Memory B cell (primary cell): ENCODE results near the gene NEK1.
"Not testable (repeated sequence)": the region's sequence is repeated elsewhere in the genome, so short reads cannot be mapped to it uniquely, and the experiment has no call there.

Source experiments
- ATAC-seq: fragments of 150-1000 bp; cut with Tn5 transposase; 2 replicates; pipeline ENCODE4 v1.10.0; 2021; ENCODE audit warnings: low read depth, mild to moderate bottlenecking, moderate library complexity
- DNase-seq, 2 donors: peaks; one replicate each; pipeline ENCODE4 v3.0.0; 2022; ENCODE audit warnings: low spot score in 2 of 2
- H3K27ac Mint-ChIP-seq: one replicate; pipeline ENCODE4 v1.8.0; 2022; ENCODE audit warnings: mild to moderate bottlenecking, moderate library complexity, mixed read lengths
- H3K27me3 Mint-ChIP-seq: one replicate; pipeline ENCODE4 v1.8.0; 2022; ENCODE audit warnings: mixed read lengths
- H3K36me3 Mint-ChIP-seq: one replicate; pipeline ENCODE4 v1.8.0; 2022; ENCODE audit warnings: mild to moderate bottlenecking, mixed read lengths
- H3K4me1 Mint-ChIP-seq: one replicate; pipeline ENCODE4 v1.8.0; 2022; ENCODE audit warnings: mixed read lengths
- H3K4me3 Mint-ChIP-seq: one replicate; pipeline ENCODE4 v1.8.0; 2022; ENCODE audit warnings: mild to moderate bottlenecking, moderate library complexity, mixed read lengths
- H3K9me3 Mint-ChIP-seq: one replicate; pipeline ENCODE4 v1.8.0; 2022; ENCODE audit warnings: mixed read lengths

The NEK1 gene

DNA sequence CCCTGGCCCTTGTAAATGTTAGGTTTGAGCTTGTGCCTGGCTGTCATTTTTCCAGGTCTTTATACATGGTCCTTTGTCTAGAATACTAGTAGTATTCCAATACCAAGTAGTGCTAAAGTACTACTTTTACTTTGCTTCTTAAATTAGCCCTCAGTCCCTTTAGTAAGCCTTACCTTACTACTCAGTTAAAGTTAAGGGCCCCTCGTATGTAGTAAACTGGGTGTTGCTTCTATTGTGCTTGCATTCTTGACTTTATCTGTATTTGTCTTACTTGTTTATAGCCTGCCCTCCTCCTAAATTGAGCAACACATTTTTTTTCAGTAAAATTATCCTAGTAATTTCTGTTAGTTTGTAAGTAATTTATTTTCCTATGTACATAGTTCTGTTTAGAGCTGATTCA lies 33.2 kb upstream of the NEK1 start:
- Mint-ChIP-seq H3K27me3 (no peaks in the 10 kb centered on the region), H3K4me1 (peaks cover 5% of the 10 kb centered on the region), H3K27ac (no peak overlapping the region), H3K4me3 (no peak overlapping the region), H3K36me3 (peaks cover 12% of the 10 kb centered on the region), H3K9me3 (no peaks in the 10 kb centered on the region)
- no peak for DNase-seq
- no peak for ATAC-seq

DNA sequence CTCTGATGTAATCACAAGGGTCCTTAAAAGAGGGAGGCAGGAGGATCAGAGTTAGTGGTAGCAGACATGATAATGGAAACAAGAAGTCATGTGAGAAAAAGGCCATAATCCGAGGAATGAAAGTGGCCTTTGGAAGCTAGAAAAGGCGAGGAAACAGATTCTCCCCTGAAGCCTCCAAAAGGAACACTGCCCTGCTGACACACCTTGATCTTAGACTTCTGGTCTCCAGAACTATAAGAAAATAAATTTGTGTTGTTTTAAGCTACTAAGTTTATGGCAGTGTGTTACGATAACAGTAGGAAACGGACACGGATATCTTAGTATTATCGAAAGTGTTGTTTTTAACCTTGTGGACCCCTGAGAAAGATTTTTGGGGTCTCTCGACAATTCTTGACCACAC lies 32.4 kb upstream of the NEK1 start:
- no peak for ATAC-seq
- Mint-ChIP-seq H3K4me1 (peaks cover 5% of the 10 kb centered on the region), H3K27ac (no peak overlapping the region), H3K27me3 (no peaks in the 10 kb centered on the region), H3K36me3 (peaks cover 13% of the 10 kb centered on the region), H3K9me3 (no peaks in the 10 kb centered on the region), H3K4me3 (no peak overlapping the region)
- DNase-seq, result no peak

DNA sequence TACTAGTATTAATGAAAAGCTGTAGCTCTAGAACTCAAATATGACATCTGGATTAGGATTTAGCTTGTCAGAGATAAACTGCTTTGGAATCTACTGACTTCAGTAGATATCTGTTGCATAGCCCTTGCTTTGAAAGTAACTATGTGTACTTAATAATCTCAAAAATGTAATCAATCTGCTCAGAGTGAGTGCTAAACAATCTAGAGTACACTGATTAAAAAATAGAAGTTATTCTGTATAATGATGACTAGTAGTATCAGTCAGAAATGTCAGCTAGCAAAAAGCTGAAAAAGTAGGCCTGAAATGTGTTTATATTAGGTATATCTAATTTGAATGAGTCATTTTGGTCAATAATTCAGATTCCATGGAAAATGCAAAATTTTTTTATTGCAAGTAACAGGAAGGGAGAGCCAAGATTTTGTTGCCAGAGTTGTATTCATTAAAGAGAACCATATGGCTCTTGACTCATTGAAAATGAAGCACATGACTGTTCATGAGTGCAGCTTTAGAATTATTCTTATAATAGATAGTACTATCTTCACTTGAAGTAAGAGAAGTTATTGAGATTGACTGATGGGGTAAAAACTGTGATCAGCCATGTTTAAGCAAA lies 28.0 kb upstream of the NEK1 start:
- DNase-seq (no peak), ATAC-seq (no peak)
- H3K4me1 Mint-ChIP-seq, result no peaks in the 10 kb centered on the region
- no peaks in the 10 kb centered on the region for H3K9me3 Mint-ChIP-seq
- H3K27me3 Mint-ChIP-seq, result no peaks in the 10 kb centered on the region
- peak overlapping the region; percentile 67 for H3K27ac Mint-ChIP-seq
- H3K4me3 Mint-ChIP-seq, result no peak overlapping the region
- H3K36me3 Mint-ChIP-seq, result peaks cover 24% of the 10 kb centered on the region

DNA sequence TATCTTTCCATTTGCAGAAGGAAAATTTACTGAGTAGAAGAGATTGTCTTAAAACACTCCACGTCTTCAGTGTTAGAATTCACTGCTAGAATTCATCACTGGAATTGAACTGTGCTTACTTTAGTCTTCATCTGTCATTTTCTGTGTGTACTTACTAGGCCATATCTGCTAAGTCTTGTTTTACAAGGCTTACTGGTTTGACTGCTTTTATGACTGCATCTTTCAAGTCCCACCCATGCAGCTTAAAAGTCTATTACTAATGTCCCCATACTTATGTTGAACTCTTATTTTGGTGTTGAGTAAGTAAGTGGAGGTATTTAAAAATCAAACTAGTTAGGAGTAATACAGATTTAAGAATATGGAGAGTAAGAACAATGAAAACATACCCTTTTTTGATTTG lies 22.6 kb upstream of the NEK1 start:
- DNase-seq (no peak), ATAC-seq (no peak)
- Mint-ChIP-seq H3K4me1 (peaks cover 6% of the 10 kb centered on the region), H3K36me3 (peaks cover 17% of the 10 kb centered on the region), H3K27me3 (no peaks in the 10 kb centered on the region), H3K4me3 (no peak overlapping the region), H3K27ac (no peak overlapping the region), H3K9me3 (no peaks in the 10 kb centered on the region)

DNA sequence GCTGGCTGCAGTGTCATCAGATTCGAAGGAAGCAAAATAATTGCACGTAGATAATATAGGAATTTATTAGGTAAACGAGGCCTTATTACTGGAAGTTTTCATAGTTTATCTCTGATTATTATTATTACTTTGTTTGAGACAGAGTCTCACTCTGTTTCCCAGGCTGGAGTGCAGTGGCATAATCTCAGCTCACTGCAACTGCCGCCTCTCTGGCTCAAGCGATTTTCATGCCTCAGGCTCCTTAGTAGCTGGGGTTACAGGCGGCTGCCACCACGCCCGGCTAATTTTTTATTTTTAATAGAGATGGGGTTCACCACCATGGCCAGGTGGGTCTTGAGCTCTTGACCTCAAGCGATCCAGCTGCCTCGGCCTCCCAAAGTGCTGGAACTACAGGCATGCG lies 20.5 kb upstream of the NEK1 start:
- H3K4me3 Mint-ChIP-seq, result no peak overlapping the region
- H3K4me1 Mint-ChIP-seq, result peaks cover 9% of the 10 kb centered on the region
- ATAC-seq (no peak), DNase-seq (no peak)
- peaks cover 9% of the 10 kb centered on the region for H3K36me3 Mint-ChIP-seq
- no peaks in the 10 kb centered on the region for H3K9me3 Mint-ChIP-seq
- no peaks in the 10 kb centered on the region for H3K27me3 Mint-ChIP-seq
- no peak overlapping the region for H3K27ac Mint-ChIP-seq

DNA sequence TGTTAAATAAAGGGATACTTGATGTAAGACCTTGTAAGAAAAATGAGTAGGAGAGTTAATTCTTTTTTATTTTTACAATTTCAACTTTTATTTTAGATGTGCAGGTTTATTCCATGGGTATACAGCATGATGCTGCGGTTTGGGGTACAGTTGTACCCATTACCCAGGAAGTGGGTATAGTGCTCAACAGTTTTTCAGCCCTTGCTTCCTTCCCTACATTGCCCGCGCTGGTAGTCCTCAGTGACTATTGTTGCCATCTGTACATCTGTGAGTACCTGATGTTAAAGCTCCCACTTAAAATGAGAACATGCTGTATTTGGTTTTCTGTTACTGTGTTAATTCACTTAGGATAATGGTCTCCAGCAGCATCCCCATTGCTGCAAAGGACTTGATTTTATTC lies 17.7 kb upstream of the NEK1 start:
- Mint-ChIP-seq H3K9me3 (no peaks in the 10 kb centered on the region), H3K27me3 (no peaks in the 10 kb centered on the region), H3K4me3 (no peak overlapping the region), H3K36me3 (peaks cover 3% of the 10 kb centered on the region), H3K27ac (no peak overlapping the region), H3K4me1 (peaks cover 15% of the 10 kb centered on the region)
- DNase-seq (no peak), ATAC-seq (no peak)

DNA sequence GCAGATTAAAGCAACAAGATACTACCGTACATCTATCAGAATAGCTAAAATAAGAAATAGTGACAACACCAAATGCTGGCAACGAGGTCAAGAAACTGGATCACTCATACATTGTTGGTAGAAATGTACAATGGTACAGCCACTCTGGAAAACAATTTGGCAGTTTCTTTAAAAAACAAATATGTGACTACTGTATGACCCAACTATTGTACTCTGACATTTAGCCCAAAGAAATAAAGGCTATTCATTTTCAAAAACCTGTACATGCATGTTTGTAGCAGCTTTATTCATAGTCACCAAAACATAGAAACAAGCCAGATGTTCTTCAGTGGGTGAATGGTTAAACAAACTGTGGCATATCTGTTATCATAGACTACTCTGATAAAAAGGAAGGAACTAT lies 16.2 kb upstream of the NEK1 start:
- ATAC-seq (no peak), DNase-seq (no peak)
- Mint-ChIP-seq H3K27me3 (no peaks in the 10 kb centered on the region), H3K27ac (no peak overlapping the region), H3K4me1 (peaks cover 16% of the 10 kb centered on the region), H3K9me3 (peaks cover under 1% of the 10 kb centered on the region), H3K36me3 (peaks cover 5% of the 10 kb centered on the region), H3K4me3 (no peak overlapping the region)

DNA sequence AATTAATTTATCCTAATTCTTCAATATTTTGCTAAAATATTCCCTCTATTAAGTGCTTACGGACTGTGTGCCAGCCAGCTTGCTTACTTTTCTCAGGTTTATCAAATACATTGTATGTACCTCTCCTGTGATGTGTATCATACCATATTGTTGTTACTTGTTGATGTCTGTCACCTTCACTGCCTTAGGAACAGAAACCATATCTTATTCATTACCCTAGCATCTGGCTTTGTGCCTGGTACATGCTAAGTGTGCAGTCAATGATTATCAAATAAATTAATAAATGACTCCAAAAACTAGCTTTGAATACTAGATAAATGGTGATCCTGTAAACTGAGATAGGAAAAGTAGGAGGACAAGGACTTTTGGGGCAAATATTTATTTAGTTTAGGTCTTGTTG lies 14.9 kb upstream of the NEK1 start:
- Mint-ChIP-seq H3K9me3 (peaks cover 1% of the 10 kb centered on the region), H3K27ac (peak overlapping the region; percentile 52), H3K27me3 (no peaks in the 10 kb centered on the region), H3K36me3 (peaks cover 7% of the 10 kb centered on the region), H3K4me3 (no peak overlapping the region), H3K4me1 (peaks cover 23% of the 10 kb centered on the region)
- ATAC-seq (no peak), DNase-seq (no peak)

DNA sequence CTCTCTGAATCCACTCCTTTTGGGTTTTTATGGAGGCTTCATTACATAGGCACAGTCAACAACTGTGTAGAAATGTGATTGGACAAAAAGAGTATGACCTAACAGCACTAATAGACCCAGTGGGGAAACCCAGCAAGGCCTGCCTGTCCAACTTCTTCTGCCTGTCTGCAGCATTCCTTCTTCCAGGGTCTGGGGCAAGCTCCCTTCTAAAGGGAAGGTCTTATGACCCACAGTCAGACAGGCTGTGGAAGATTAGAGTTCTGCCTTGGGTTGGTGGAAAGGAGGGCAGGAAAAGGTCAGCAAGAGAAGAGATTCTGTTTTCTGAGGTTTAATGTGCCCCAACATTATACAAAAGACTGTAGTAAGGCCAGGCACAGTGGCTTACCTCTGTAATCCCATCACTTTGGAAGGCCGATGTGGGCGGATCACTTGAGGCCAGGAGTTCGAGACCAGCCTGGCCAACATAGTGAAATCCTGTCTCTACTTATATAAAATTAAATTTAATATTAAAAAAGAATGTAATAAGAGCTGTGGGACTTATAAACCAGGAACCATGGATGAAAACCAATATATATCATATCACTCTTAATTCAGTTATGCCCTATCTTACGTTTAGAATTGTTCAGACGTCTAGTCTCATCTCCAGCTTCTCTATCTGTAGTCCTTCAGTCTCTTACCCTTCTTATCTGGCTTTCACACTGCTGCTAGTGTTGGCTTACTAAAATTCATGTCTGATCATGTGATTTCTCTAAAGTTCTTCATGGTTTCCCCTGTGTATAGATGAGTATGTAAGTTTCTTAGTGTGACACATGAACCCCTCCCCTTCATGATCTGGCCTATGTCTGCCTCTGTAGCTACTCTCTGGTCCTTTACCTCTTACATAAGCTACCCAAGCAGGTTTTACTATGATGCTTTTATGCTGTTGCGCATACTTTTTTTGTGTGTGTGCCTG lies 14.2 kb upstream of the NEK1 start:
- DNase-seq (no peak), ATAC-seq (no peak)
- H3K36me3 Mint-ChIP-seq, result peaks cover 5% of the 10 kb centered on the region
- H3K4me1 Mint-ChIP-seq, result peaks cover 26% of the 10 kb centered on the region
- H3K9me3 Mint-ChIP-seq, result peaks cover 1% of the 10 kb centered on the region
- H3K27me3 Mint-ChIP-seq, result no peaks in the 10 kb centered on the region
- peak overlapping the region; percentile 52 for H3K27ac Mint-ChIP-seq
- H3K4me3 Mint-ChIP-seq, result no peak overlapping the region

DNA sequence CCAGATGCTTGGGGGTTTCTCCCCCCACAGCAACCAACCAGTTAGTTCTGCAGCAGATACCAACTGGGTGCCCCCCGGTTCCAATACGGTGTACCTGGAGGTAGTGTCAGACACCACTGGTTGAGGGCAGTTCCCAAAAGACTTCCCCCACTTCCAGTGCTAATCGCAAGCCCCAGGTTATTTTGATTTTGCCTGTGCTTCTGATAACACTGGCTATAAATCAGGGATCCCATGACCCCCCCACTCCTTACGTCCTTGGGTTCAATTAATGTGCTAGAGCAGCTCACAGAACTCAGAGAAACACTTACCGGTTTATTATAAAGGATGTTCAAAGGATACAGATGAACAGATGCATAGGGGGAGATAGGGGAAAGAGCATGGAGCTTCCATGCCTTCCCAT lies 13.5 kb upstream of the NEK1 start:
- DNase-seq (no peak), ATAC-seq (no peak)
- Mint-ChIP-seq H3K27me3 (no peaks in the 10 kb centered on the region), H3K4me1 (peaks cover 26% of the 10 kb centered on the region), H3K9me3 (peaks cover 1% of the 10 kb centered on the region), H3K4me3 (no peak overlapping the region), H3K27ac (peak overlapping the region; percentile 67), H3K36me3 (peaks cover 5% of the 10 kb centered on the region)

DNA sequence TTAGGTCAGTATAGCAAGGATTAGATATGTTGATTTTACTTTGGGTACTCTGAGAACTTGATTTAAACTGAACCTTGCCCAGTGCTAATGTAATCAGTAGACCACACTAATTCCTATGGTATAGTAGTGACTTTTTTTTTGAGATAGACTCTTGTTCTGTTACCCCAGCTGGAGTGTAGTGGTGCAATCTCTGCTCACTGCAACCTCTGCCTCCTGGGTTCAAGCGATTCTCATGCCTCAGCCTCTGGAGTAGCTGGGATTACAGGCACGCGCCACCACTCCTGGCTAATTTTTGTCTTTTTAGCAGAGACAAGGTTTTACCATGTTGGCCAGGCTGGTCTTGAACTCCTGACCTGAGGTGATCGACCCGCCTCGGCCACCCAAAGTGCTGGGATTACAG lies 11.6 kb upstream of the NEK1 start:
- H3K4me3 Mint-ChIP-seq, result not testable (repeated sequence)

DNA sequence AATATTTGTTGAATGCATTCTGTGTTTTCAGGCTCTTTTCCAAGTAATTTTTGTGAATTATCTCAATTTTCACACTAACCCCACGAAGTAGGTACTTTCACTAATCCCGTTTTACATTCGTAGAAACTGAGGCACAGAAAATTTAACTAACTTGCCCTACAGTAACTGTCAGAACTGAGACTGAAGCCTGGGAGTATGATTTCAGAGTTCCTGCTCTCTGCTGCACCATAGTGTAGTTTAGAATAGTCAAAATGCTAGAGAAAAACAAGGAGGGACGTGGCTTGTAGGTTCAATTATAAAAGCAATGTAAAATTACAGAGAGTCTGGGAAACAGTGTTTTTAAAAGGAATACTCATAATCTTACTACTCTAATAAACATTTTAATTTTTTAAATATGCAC lies 10.2 kb upstream of the NEK1 start:
- Mint-ChIP-seq H3K27me3 (no peaks in the 10 kb centered on the region), H3K4me1 (peaks cover 27% of the 10 kb centered on the region), H3K36me3 (peaks cover 5% of the 10 kb centered on the region), H3K4me3 (peak overlapping the region; percentile 14), H3K9me3 (peaks cover 1% of the 10 kb centered on the region), H3K27ac (peak overlapping the region; percentile 99)
- no peak for DNase-seq
- no peak for ATAC-seq

More for the DNA sequence above, 11.6 kb upstream of the NEK1 start:
- Mint-ChIP-seq H3K27ac (peak overlapping the region; percentile 42), H3K4me1 (peaks cover 30% of the 10 kb centered on the region)
- not testable (repeated sequence) for ATAC-seq, H3K27me3 Mint-ChIP-seq, H3K9me3 Mint-ChIP-seq, DNase-seq, H3K36me3 Mint-ChIP-seq

DNA sequence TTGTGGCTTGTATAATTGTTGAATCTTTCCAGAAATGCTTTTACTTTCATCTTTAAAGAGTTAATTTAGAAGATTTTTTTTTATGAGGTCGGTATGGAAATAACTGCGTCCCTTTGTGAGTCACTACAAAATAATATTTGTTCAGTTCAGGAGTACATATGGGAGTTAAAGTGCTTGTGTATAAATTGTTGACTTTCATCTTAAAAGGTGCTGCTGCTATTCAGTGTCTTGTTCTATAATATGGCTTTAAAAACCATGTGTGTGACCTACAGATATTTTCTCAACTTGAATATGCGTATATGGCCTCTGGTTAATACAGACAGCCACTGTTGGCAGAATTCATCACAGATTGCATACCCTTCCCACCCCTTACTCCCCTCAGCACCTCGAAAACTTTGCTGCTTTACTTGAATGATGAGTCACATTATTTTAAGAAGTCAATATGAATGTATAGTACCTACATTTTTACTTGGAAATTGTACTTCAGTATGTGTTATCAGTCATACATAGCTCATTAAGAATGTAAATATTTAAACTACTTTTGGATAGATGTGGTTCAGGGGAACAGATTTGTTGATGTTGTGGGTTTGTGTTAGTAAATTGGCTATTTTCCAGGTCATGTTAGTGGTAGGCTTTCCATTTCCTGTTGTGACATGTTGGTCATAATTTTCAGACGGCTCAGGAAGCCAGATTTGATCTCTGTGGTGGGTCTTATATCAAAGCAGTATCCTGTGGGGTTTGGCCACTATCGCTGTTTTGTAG lies 9.5 kb upstream of the NEK1 start:
- Mint-ChIP-seq H3K9me3 (peaks cover 1% of the 10 kb centered on the region), H3K4me1 (peaks cover 23% of the 10 kb centered on the region), H3K27me3 (no peaks in the 10 kb centered on the region), H3K27ac (peak overlapping the region; percentile 99), H3K36me3 (peaks cover 5% of the 10 kb centered on the region), H3K4me3 (peak overlapping the region; percentile 99)
- DNase-seq (peak in 1 of 2 donors; percentile 4), ATAC-seq (no peak)

DNA sequence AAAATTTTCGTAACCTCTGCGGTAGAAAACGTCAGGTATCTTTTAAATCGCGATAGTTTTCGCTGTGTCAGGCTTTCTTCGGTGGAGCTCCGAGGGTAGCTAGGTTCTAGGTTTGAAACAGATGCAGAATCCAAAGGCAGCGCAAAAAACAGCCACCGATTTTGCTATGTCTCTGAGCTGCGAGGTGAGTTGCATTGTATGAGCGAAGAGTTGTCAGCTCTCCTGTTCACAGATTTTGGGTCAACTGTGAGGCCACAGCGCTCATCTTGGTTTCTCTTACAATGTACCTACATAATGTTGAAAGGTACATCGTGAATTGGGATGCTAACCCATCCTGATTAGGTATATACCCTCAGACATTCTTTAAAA lies 8.5 kb upstream of the NEK1 start:
- Mint-ChIP-seq H3K27ac (peak overlapping the region; percentile 99), H3K4me3 (peak overlapping the region; percentile 99), H3K36me3 (peaks cover 5% of the 10 kb centered on the region), H3K9me3 (peaks cover 1% of the 10 kb centered on the region), H3K4me1 (peaks cover 21% of the 10 kb centered on the region), H3K27me3 (no peaks in the 10 kb centered on the region)
- DNase-seq (peak in 1 of 2 donors; percentile 18), ATAC-seq (no peak)
